SK-N-SH (cell line): ENCODE measurements around the gene PIP5K1C.

ENCODE experiments used
- CHD2 ChIP-seq: fragments of 150-350 bp; IDR thresholded peaks from 2 replicates; pipeline ENCODE4 v1.6.1; 2018; ENCODE audit warnings: low read length; ENCODE audit not compliant: partially characterized antibody
- CTCF ChIP-seq: fragments of 200-600 bp; sonication (generic); IDR thresholded peaks from 2 replicates; pipeline ENCODE4 v1.6.1; 2017; ENCODE audit warnings: antibody characterized with exemption, mild to moderate bottlenecking, moderate library complexity
- EP300 ChIP-seq, 2 experiments: IDR thresholded peaks; 2 replicates each; pipeline versions ENCODE4 v1.4.0 to v1.6.1; 2012; ENCODE audit warnings: borderline replicate concordance in 1 of 2, low read depth in 1 of 2, low read length in 1 of 2
- NFIC ChIP-seq: IDR thresholded peaks from 2 replicates; pipeline ENCODE4 v1.4.0; 2012; ENCODE audit warnings: borderline replicate concordance
- POLR2AphosphoS5 ChIP-seq: IDR thresholded peaks from 2 replicates; pipeline ENCODE4 v1.6.1; 2012; ENCODE audit warnings: low read depth, low read length
- REST ChIP-seq: IDR thresholded peaks from 2 replicates; pipeline ENCODE4 v1.6.1; 2012; ENCODE audit warnings: mild to moderate bottlenecking, low read depth, low read length, moderate library complexity
- RXRA ChIP-seq: IDR thresholded peaks from 2 replicates; pipeline ENCODE4 v1.4.0; 2012; ENCODE audit warnings: low read depth, mild to moderate bottlenecking, borderline replicate concordance
- TAF1 ChIP-seq: IDR thresholded peaks from 2 replicates; pipeline ENCODE4 v1.6.1; 2012; ENCODE audit warnings: low read depth, mild to moderate bottlenecking, low read length, moderate library complexity, borderline replicate concordance

GRCh38 chr19:3667037-3667638 lies 33.1 kb downstream of the PIP5K1C start:
- TF ChIP-seq CHD2: no peak
- no peak for TF ChIP-seq CTCF
- no peak for TF ChIP-seq RXRA
- TF ChIP-seq POLR2AphosphoS5: no peak
- TF ChIP-seq REST: no peak
- no peak for TF ChIP-seq EP300 (IDR thresholded peaks at IDR 0.05; ENCODE audit: borderline replicate concordance in 1 of 2, low read depth in 1 of 2, low read length in 1 of 2)
- no peak for TF ChIP-seq TAF1
- no peak for TF ChIP-seq NFIC
